Endothelial cell of umbilical vein (primary cell): ENCODE results near the gene CFAP300. TPM values are rescaled to one million over a fixed set of nuclear protein-coding genes. Genes with fewer than 3 reads are reported as not detected.

Source experiments
- BruUV-seq: library from RNA; stranded (reverse); fragments of 400-500 nt; replicated peaks from 2 replicates; lab custom pipeline; 2021; lab: Mats Ljungman, UMichigan
- CTCF ChIA-PET: fragments of 300-600, 350-600 bp; sonication (Branson Sonifier 250); formaldehyde crosslinking; loops from one replicate; lab custom pipeline; 2021; ENCODE audit warnings: antibody characterized with exemption, inconsistent platforms; lab: Charles Lee
- POLR2A ChIA-PET: fragments of 300-600, 350-600 bp; sonication (Branson Sonifier 250); formaldehyde crosslinking; loops from one replicate; lab custom pipeline; 2021; ENCODE audit warnings: antibody characterized with exemption, inconsistent platforms; lab: Charles Lee
- DNase-seq: peaks from one replicate; pipeline ENCODE4 v3.0.0-alpha.2; 2011; ENCODE audit warnings: low read depth, low spot score
- FAIRE-seq: peaks from 2 replicates; lab custom pipeline; 2011; peaks lifted over from hg19 to GRCh38; lab: Jason Lieb, UNC
- H2AFZ ChIP-seq: 2 replicates; pipeline ENCODE4 v1.6.0; 2012; ENCODE audit warnings: low read depth, low read length, control low read depth, inconsistent platforms
- H3K27ac ChIP-seq: 2 replicates; pipeline ENCODE4 v1.5.1; 2011; ENCODE audit warnings: low read depth, mild to moderate bottlenecking, control low read depth, low read length, moderate library complexity; ENCODE audit not compliant: insufficient read depth
- H3K27me3 ChIP-seq, 2 experiments: 2 replicates each; pipeline versions ENCODE4 v1.6.0 to v1.6.1; 2011; ENCODE audit warnings: low read length in 2 of 2, mixed read lengths in 1 of 2; ENCODE audit not compliant: control insufficient read depth in 2 of 2, insufficient read depth in 2 of 2
- H3K36me3 ChIP-seq, 2 experiments: 2 replicates in 1 of 2; 3 replicates in 1 of 2; pipeline ENCODE4 v1.5.1; 2011; ENCODE audit warnings: low read length in 2 of 2, mild to moderate bottlenecking in 1 of 2, moderate library complexity in 1 of 2; ENCODE audit not compliant: control insufficient read depth in 2 of 2, insufficient read depth in 2 of 2; ENCODE audit errors: extremely low read depth in 1 of 2
- H3K4me1 ChIP-seq: 3 replicates; pipeline ENCODE4 v1.5.1; 2011; ENCODE audit warnings: mild to moderate bottlenecking, low read length; ENCODE audit not compliant: control insufficient read depth, insufficient read depth; ENCODE audit errors: extremely low read depth
- H3K4me2 ChIP-seq: 2 replicates; pipeline ENCODE4 v1.6.1; 2011; ENCODE audit warnings: low read length, control low read depth, mixed read lengths; ENCODE audit not compliant: insufficient read depth
- H3K4me3 ChIP-seq, 3 experiments: fragments of 200-600 bp in 1 of 3; sonication (generic), shearing (Covaris generic) in 1 of 3; replicated peaks in 1 of 3; 2 replicates each; pipeline ENCODE4 v1.5.1; 2011 to 2016; ENCODE audit warnings: control low read depth in 3 of 3, low read length in 3 of 3, mild to moderate bottlenecking in 2 of 3, inconsistent platforms in 1 of 3, low read depth in 1 of 3, moderate library complexity in 1 of 3; ENCODE audit not compliant: insufficient read depth in 1 of 3
- H3K79me2 ChIP-seq: 2 replicates; pipeline ENCODE4 v1.6.0; 2012; ENCODE audit warnings: low read length, inconsistent platforms; ENCODE audit not compliant: control insufficient read depth, insufficient read depth
- H3K9ac ChIP-seq: replicated peaks from 2 replicates; pipeline ENCODE3; 2011; ENCODE audit warnings: low read length, control low read depth; ENCODE audit not compliant: insufficient read depth; ENCODE audit errors: extremely low read depth
- H3K9me1 ChIP-seq: replicated peaks from 3 replicates; pipeline ENCODE4 v1.6.0; 2011; ENCODE audit warnings: mild to moderate bottlenecking, low read length; ENCODE audit not compliant: control insufficient read depth, insufficient read depth; ENCODE audit errors: extremely low read depth
- H3K9me3 ChIP-seq: replicated peaks from 2 replicates; pipeline ENCODE4 v1.5.1; 2012; ENCODE audit warnings: low read length, inconsistent platforms; ENCODE audit not compliant: control insufficient read depth, insufficient read depth
- H4K20me1 ChIP-seq: replicated peaks from 2 replicates; pipeline ENCODE3; 2011; ENCODE audit warnings: mild to moderate bottlenecking, low read length; ENCODE audit not compliant: control insufficient read depth, insufficient read depth; ENCODE audit errors: extremely low read depth
- CTCF ChIP-seq, 2 donors: IDR thresholded peaks; 1 replicate in 1 of 2; 2 replicates in 1 of 2; pipeline ENCODE4 v1.5.1; 2011; ENCODE audit warnings: low read length in 2 of 2, mild to moderate bottlenecking in 2 of 2, moderate library complexity in 2 of 2, control low read depth in 1 of 2, inconsistent platforms in 1 of 2, low read depth in 1 of 2; ENCODE audit not compliant: insufficient read depth in 1 of 2; ENCODE audit errors: extremely low read depth in 1 of 2
- EZH2 ChIP-seq: IDR thresholded peaks from 2 replicates; pipeline ENCODE4 v1.6.1; 2012; ENCODE audit warnings: borderline replicate concordance, low read depth, mild to moderate bottlenecking, moderate library complexity, low read length, inconsistent platforms; ENCODE audit not compliant: severe bottlenecking
- FOS ChIP-seq: IDR thresholded peaks from 2 replicates; pipeline ENCODE4 v1.6.1; 2011; ENCODE audit warnings: mild to moderate bottlenecking, low read length, moderate library complexity, borderline replicate concordance; ENCODE audit not compliant: insufficient read depth
- GATA2 ChIP-seq: IDR thresholded peaks from 2 replicates; pipeline ENCODE4 v1.7.0; 2011; ENCODE audit warnings: low read depth, mild to moderate bottlenecking, moderate library complexity, mixed read lengths, low read length; ENCODE audit not compliant: insufficient read length, insufficient read depth
- JUN ChIP-seq: IDR thresholded peaks from 2 replicates; pipeline ENCODE4 v1.6.1; 2011; ENCODE audit warnings: borderline replicate concordance, low read depth; ENCODE audit not compliant: insufficient read length, insufficient read depth
- MYC ChIP-seq: IDR thresholded peaks from one replicate; pipeline ENCODE4 v1.6.1; 2011; ENCODE audit warnings: mild to moderate bottlenecking, low read depth, low read length
- POLR2A ChIP-seq: IDR thresholded peaks from 2 replicates; pipeline ENCODE4 v1.6.1; 2012; ENCODE audit warnings: low read depth, mild to moderate bottlenecking, control low read depth, low read length
- POLR2AphosphoS5 ChIP-seq: IDR thresholded peaks from 2 replicates; pipeline ENCODE4 v1.6.1; 2012; ENCODE audit warnings: low read depth, mild to moderate bottlenecking, control low read depth, low read length, moderate library complexity; ENCODE audit not compliant: insufficient read depth
- dilution Hi-C: fragments of 300-500 bp; cut with MboI; formaldehyde crosslinking; loops from one replicate; pipeline ENCODE4 v1.15.0; 2019; ENCODE audit warnings: low sequenced_read_pairs; ENCODE audit not compliant: extremely low pct_ligation_motif_present
- intact Hi-C: fragments of 100-400 bp; cut with micrococcal nuclease; formaldehyde crosslinking; loops from one replicate; pipeline ENCODE4 v1.10.0; 2022
- polyA plus RNA-seq, 4 experiments: library from polyadenylated mRNA; depleted of rRNA in 3 of 4; stranded (reverse) in 3 of 4; unstranded in 1 of 4; fragments of >200 nt; gene quantifications; 2 replicates each; pipeline versions ENCODE4 v1.2.1 to v1.2.3, GENCODE V29; 2011 to 2012; ENCODE audit warnings: missing spikeins in 1 of 4
- total RNA-seq: library from RNA; stranded (reverse); gene quantifications from 2 replicates; pipeline ENCODE4 v1.2.3, GENCODE V29; 2021
- TF ChIP-seq, protein P1 (sequence below): IDR thresholded peaks from 2 replicates; pipeline ENCODE4 v1.6.1; 2011; ENCODE audit not compliant: insufficient read depth, insufficient read length

Gene CFAP300
- total and polyA plus RNA-seq, 2 donors (not counting 3 experiments of a cell fraction or from before 2014, with no cell fraction given): 0.07 TPM; not detected in 1

DNA sequence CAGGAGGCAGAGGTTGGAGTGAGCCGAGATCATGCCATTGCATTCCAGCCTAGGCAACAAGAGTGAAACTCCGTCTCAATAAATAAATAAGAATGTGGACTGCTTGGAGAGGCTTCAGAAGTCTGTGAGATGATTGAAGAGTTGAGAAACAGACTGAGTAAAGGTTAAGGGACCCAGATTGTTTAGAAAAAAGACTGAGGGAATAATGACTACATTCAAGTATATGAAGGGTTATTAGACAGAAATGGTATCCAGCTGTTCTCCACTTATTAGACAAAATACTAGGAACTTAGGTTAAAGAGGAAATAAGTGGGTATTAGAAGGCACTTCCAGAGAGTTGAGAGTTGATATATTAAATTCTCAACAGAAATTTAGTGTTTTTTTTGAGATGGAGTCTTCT is 52.5 kb downstream of the CFAP300 start:
- FAIRE-seq: no peak
- ChIA-PET POLR2A (no interaction called here), CTCF (no interaction called here)
- intact Hi-C loops (no loop called here), dilution Hi-C loops (no loop called here)
- H3K27me3 ChIP-seq: peaks cover 8 to 9% of the 10 kb centered on the region in 2 experiments
- no peak overlapping the region for H2AFZ ChIP-seq
- no peak overlapping the region for H3K9ac ChIP-seq
- H3K4me3 ChIP-seq: no peak overlapping the region
- H4K20me1 ChIP-seq: no peaks in the 10 kb centered on the region
- H3K36me3 ChIP-seq: no peaks in the 10 kb centered on the region
- no peaks in the 10 kb centered on the region for H3K4me1 ChIP-seq
- no peak overlapping the region for H3K27ac ChIP-seq
- H3K9me1 ChIP-seq: no peaks in the 10 kb centered on the region
- no peak for DNase-seq
- H3K9me3 ChIP-seq: no peaks in the 10 kb centered on the region
- H3K79me2 ChIP-seq: no peaks in the 10 kb centered on the region
- TF ChIP-seq GATA2 (no peak), EZH2 (no peak), POLR2A (no peak), POLR2AphosphoS5 (no peak)
- TF ChIP-seq, protein P1, sequence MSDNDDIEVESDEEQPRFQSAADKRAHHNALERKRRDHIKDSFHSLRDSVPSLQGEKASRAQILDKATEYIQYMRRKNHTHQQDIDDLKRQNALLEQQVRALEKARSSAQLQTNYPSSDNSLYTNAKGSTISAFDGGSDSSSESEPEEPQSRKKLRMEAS: no peak
- H3K4me2 ChIP-seq: no peak overlapping the region
- no TSS peak for BruUV-seq

GRCh38 chr11:102108734-102109440 is 61.6 kb downstream of the CFAP300 start:
- H3K4me1 ChIP-seq: peaks cover 11% of the 10 kb centered on the region
- dilution Hi-C loops: no loop called here
- H3K79me2 ChIP-seq: peaks cover 3% of the 10 kb centered on the region
- H3K36me3 ChIP-seq: no peaks in the 10 kb centered on the region
- H3K9ac ChIP-seq: no peak overlapping the region
- peak overlapping the region; percentile 98 for H3K4me2 ChIP-seq
- H2AFZ ChIP-seq: no peak overlapping the region
- peaks cover 4% of the 10 kb centered on the region for H4K20me1 ChIP-seq
- CTCF ChIA-PET: interaction anchor here (0.9 kb wide), 1 partner anchor 185 kb away, joined by 4 read pairs; no protein-coding TSS in a partner anchor
- peaks cover 2 to 14% of the 10 kb centered on the region in 2 experiments for H3K27me3 ChIP-seq
- intact Hi-C loops: no loop called here
- POLR2A ChIA-PET: no interaction called here
- H3K27ac ChIP-seq: no peak overlapping the region
- TF ChIP-seq POLR2A (no peak), MYC (no peak), EZH2 (no peak), CTCF (IDR thresholded peaks at IDR 0.05; ENCODE audit: extremely low read depth in 1 of 2, insufficient read depth in 1 of 2, low read depth in 1 of 2, low read length in 2 of 2) (no peak), POLR2AphosphoS5 (no peak), GATA2 (no peak), FOS (no peak), JUN (no peak)
- TF ChIP-seq, protein P1: no peak
- FAIRE-seq: no peak
- no TSS peak for BruUV-seq
- no peaks in the 10 kb centered on the region for H3K9me3 ChIP-seq
- no peaks in the 10 kb centered on the region for H3K9me1 ChIP-seq
- no peak overlapping the region for H3K4me3 ChIP-seq
- no peak for DNase-seq
